ENCODE data around the gene MOCS1. TPM values are rescaled to one million over a fixed set of nuclear protein-coding genes. Genes with fewer than 3 reads are reported as not detected.

MOCS1 gene
- total RNA-seq, result 1 to 10 TPM; 2.0 to 2.7 TPM
- 0.35 TPM for polyA plus RNA-seq (2013, experiment 1 of 2)
- polyA plus RNA-seq (2013, experiment 2 of 2), result 0.65 TPM
- 0 to 3.3 (median 1.2) reads per million in 172 experiments for total RNA-seq

- no peaks in the 10 kb centered on the region for H3K9me3 Mint-ChIP-seq
- Histone ChIP-seq H3K9me3 (ENCODE audit: control insufficient read depth in 1 of 2, insufficient read depth in 1 of 2, low read length in 2 of 2) (peaks cover 0 to 7% of the 10 kb centered on the region in 2 experiments), H3K36me3 (ENCODE audit: insufficient read depth, low read length) (no peaks in the 10 kb centered on the region), H3K4me3 (ENCODE audit: low read length) (peak within 1 kb of the TSS; percentile 50), H3K27ac (ENCODE audit: low read depth in 1 of 2, low read length in 2 of 2) (no peak within 1 kb of the TSS), H3K4me1 (ENCODE audit: insufficient read depth, low read length) (peaks cover 7% of the 10 kb centered on the region), H3K27me3 (ENCODE audit: control insufficient read depth in 1 of 2, insufficient read depth in 2 of 2, low read length in 2 of 2) (peaks cover 0 to 5% of the 10 kb centered on the region in 2 experiments)
- H3K36me3 Mint-ChIP-seq (ENCODE audit: low read depth), result no peaks in the 10 kb centered on the region
- intact Hi-C loops (cut with DNase I, micrococcal nuclease), result loop anchor here in 1 of 2 experiments (2.0 kb wide), 1 partner anchor 209 kb away; the partner anchor contains the start of gene KIF6
- no peaks in the 10 kb centered on the region for H3K27me3 Mint-ChIP-seq
- POLR2A ChIA-PET, result no interaction called here
- H3K4me3 Mint-ChIP-seq, result peak within 1 kb of the TSS; percentile 91
- peak; percentile 78 for ATAC-seq (ENCODE audit: poor library complexity)
- TF ChIP-seq CTCF (IDR thresholded peaks at IDR 0.05), result no peak
- H3K4me1 Mint-ChIP-seq (ENCODE audit: low read depth), result peaks cover 29% of the 10 kb centered on the region
- H3K27ac Mint-ChIP-seq, result peak within 1 kb of the TSS; percentile 81
- DNase-seq, result peak in 10 of 14 experiments; percentile 19 to 64 (median 34)
- CTCF ChIA-PET, result no interaction called here
These were observed at the start of gene MOCS1 for GRCh38 chr6:39934131-39934757. Gene MOCS1, minus strand, starts transcription at chr6:39934462. Its CDS starts 45 bp downstream, at chr6:39934417.

- Histone ChIP-seq H3K36me3 (ENCODE audit: insufficient read depth, low read length) (no peaks in the 10 kb centered on the region), H3K4me1 (ENCODE audit: insufficient read depth, low read length) (no peaks in the 10 kb centered on the region), H3K27me3 (ENCODE audit: control insufficient read depth in 1 of 2, insufficient read depth in 2 of 2, low read length in 2 of 2) (peaks cover 0 to 4% of the 10 kb centered on the region in 2 experiments), H3K27ac (ENCODE audit: low read depth in 1 of 2, low read length in 2 of 2) (no peak overlapping the region), H3K4me3 (ENCODE audit: low read length) (no peak overlapping the region), H3K9me3 (ENCODE audit: control insufficient read depth in 1 of 2, insufficient read depth in 1 of 2, low read length in 2 of 2) (no peaks in the 10 kb centered on the region)
- DNase-seq (no peak), ATAC-seq (ENCODE audit: poor library complexity) (no peak)
- CTCF ChIA-PET, result no interaction called here
- TF ChIP-seq CTCF (IDR thresholded peaks at IDR 0.05), result no peak
- no peak overlapping the region for H3K4me3 Mint-ChIP-seq
- POLR2A ChIA-PET, result no interaction called here
- intact Hi-C loops (cut with DNase I, micrococcal nuclease), result no loop called here
- H3K27ac Mint-ChIP-seq, result no peak overlapping the region
- H3K9me3 Mint-ChIP-seq, result no peaks in the 10 kb centered on the region
- no peaks in the 10 kb centered on the region for H3K4me1 Mint-ChIP-seq (ENCODE audit: low read depth)
- H3K36me3 Mint-ChIP-seq (ENCODE audit: low read depth), result no peaks in the 10 kb centered on the region
- H3K27me3 Mint-ChIP-seq, result peaks cover 13% of the 10 kb centered on the region
These were observed 49.8 kb upstream of the MOCS1 start for GRCh38 chr6:39984051-39984450.

- no peak for TF ChIP-seq CTCF (IDR thresholded peaks at IDR 0.05)
- no peak overlapping the region for H3K27ac Mint-ChIP-seq
- ATAC-seq (ENCODE audit: poor library complexity) (no peak), DNase-seq (no peak)
- ChIA-PET POLR2A (no interaction called here), CTCF (no interaction called here)
- Histone ChIP-seq H3K4me1 (ENCODE audit: insufficient read depth, low read length) (no peaks in the 10 kb centered on the region), H3K4me3 (ENCODE audit: low read length) (no peak overlapping the region), H3K27ac (ENCODE audit: low read depth in 1 of 2, low read length in 2 of 2) (no peak overlapping the region), H3K27me3 (ENCODE audit: control insufficient read depth in 1 of 2, insufficient read depth in 2 of 2, low read length in 2 of 2) (peaks cover 0 to 4% of the 10 kb centered on the region in 2 experiments), H3K9me3 (ENCODE audit: control insufficient read depth in 1 of 2, insufficient read depth in 1 of 2, low read length in 2 of 2) (no peaks in the 10 kb centered on the region), H3K36me3 (ENCODE audit: insufficient read depth, low read length) (no peaks in the 10 kb centered on the region)
- intact Hi-C loops (cut with DNase I, micrococcal nuclease), result no loop called here
- H3K27me3 Mint-ChIP-seq, result peaks cover 14% of the 10 kb centered on the region
- H3K9me3 Mint-ChIP-seq, result no peaks in the 10 kb centered on the region
- H3K4me3 Mint-ChIP-seq, result no peak overlapping the region
- no peaks in the 10 kb centered on the region for H3K4me1 Mint-ChIP-seq (ENCODE audit: low read depth)
- H3K36me3 Mint-ChIP-seq (ENCODE audit: low read depth), result no peaks in the 10 kb centered on the region
These were observed 48.9 kb upstream of the MOCS1 start for GRCh38 chr6:39983193-39983592.

Data from CD4-positive, alpha-beta T cell (primary cell).